GM18861 (cell line): ENCODE results near the gene RNF186.

Experiments
- ATAC-seq: cut with Tn5 transposase; IDR thresholded peaks from one replicate; pipeline ENCODE4 v1.9.1; 2021; ENCODE audit not compliant: unreplicated experiment

RNF186 gene

GRCh38 chr1:19768353-19769210 lies 46.5 kb downstream of the RNF186 start:
- ATAC-seq = no peak

- no peak for ATAC-seq
Measured at GRCh38 chr1:19765623-19766022, 49.5 kb downstream of the RNF186 start.

DNA sequence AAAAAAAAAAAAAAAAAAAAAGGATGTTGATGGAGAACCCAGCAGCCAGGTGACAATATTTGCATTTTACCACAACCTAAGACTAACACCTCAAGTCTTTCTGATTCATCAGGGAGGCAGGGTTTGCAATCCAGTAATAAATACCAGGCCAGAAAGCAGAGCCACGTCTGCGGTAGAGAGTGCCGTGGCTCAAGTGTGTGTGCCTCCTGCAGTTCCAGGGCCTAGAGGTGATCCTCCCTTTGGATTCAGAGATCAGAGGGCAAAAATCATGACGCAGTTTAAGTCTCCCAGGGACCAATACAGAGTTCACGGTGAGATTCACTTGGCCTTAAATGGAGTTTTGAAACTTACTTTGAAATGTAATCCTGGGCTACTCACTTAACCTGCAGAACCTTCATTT lies 50.2 kb downstream of the RNF186 start:
- no peak for ATAC-seq
